Duodenal mucosa (tissue), 2 donors: ENCODE results near the gene JAZF1.
"Not testable (repeated sequence)": the region's sequence is repeated elsewhere in the genome, so short reads cannot be mapped to it uniquely, and the experiment has no call there.

Experiments used
- H3K27ac ChIP-seq: one replicate; pipeline ENCODE4 v1.7.0; 2013; ENCODE audit warnings: low read depth, low read length
- H3K27me3 ChIP-seq, 2 donors: one replicate each; pipeline ENCODE4 v1.7.0; 2013; ENCODE audit warnings: low read length in 2 of 2, control low read depth in 1 of 2; ENCODE audit not compliant: insufficient read depth in 2 of 2, control insufficient read depth in 1 of 2
- H3K36me3 ChIP-seq, 2 donors: one replicate each; pipeline ENCODE4 v1.7.0; 2013; ENCODE audit warnings: low read length in 2 of 2, control low read depth in 1 of 2; ENCODE audit not compliant: insufficient read depth in 2 of 2, control insufficient read depth in 1 of 2
- H3K4me1 ChIP-seq, 2 donors: one replicate each; pipeline ENCODE4 v1.7.0; 2013; ENCODE audit warnings: low read length in 2 of 2, control low read depth in 1 of 2; ENCODE audit not compliant: insufficient read depth in 2 of 2, control insufficient read depth in 1 of 2
- H3K4me3 ChIP-seq, 2 donors: one replicate each; pipeline ENCODE4 v1.7.0; 2013; ENCODE audit warnings: low read length in 2 of 2, low read depth in 1 of 2
- H3K9ac ChIP-seq, 2 donors: one replicate each; pipeline ENCODE4 v1.7.0; 2013; ENCODE audit warnings: low read length in 2 of 2, low read depth in 1 of 2
- H3K9me3 ChIP-seq, 2 donors: one replicate each; pipeline ENCODE4 v1.7.0; 2013; ENCODE audit warnings: low read length in 2 of 2, control low read depth in 1 of 2; ENCODE audit not compliant: control insufficient read depth in 1 of 2

Gene JAZF1

DNA sequence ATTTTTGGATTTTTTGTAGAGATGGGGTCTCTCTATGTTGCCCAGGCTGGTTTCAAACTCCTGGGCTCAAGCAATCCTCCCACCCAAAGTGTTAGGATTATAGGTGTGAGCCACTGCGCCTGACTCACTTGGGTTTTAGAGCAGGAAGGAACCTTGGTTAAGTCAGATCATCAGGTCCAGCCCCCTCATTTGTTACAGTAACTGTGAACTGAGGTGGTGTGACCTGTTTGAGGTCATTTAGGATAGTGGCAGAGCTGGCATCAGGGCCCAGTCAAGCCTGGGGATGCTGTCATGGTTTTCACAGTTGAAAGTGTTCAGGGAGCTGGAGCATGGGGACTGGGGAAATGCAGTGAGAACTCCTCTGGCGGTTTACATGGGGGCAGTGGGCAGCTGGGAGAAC, 281.0 kb downstream of the JAZF1 start:
- Histone ChIP-seq H3K27ac (no peak overlapping the region), H3K27me3 (no peaks in the 10 kb centered on the region), H3K36me3 (no peaks in the 10 kb centered on the region), H3K9me3 (no peaks in the 10 kb centered on the region), H3K4me3 (no peak overlapping the region), H3K9ac (no peak overlapping the region), H3K4me1 (peaks cover 27 to 37% of the 10 kb centered on the region in 2 donors)

GRCh38 chr7:27897441-27897847, 283.2 kb downstream of the JAZF1 start:
- H3K27ac ChIP-seq: no peak overlapping the region
- H3K27me3 ChIP-seq: no peaks in the 10 kb centered on the region
- no peaks in the 10 kb centered on the region for H3K36me3 ChIP-seq
- peaks cover 27 to 37% of the 10 kb centered on the region in 2 donors for H3K4me1 ChIP-seq
- H3K9me3 ChIP-seq: no peaks in the 10 kb centered on the region
- no peak overlapping the region for H3K9ac ChIP-seq
- no peak overlapping the region for H3K4me3 ChIP-seq

DNA sequence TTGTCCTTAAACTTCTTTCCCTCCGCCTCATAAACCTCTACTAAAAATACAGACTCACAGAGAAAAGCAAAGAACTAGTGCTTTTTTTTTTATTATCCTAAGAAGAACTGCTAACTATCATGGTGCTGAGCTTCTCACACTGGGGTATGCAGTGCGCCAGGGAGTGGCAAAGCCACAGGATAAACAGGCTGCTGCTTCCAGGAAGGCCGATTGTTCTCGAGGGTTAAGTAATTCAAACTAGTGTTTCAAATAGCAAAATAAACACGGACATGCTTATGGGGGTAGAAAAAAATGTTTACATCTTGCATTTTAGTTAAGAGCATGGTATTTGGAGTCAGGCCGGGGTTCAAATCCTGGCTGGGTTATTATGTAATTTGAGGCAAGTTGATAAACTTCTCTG, 283.6 kb downstream of the JAZF1 start:
- no peak overlapping the region for H3K27ac ChIP-seq
- H3K27me3 ChIP-seq: no peaks in the 10 kb centered on the region
- H3K36me3 ChIP-seq: no peaks in the 10 kb centered on the region
- no peak overlapping the region for H3K4me3 ChIP-seq
- no peak overlapping the region for H3K9ac ChIP-seq
- H3K4me1 ChIP-seq: peaks cover 27 to 37% of the 10 kb centered on the region in 2 donors
- no peaks in the 10 kb centered on the region for H3K9me3 ChIP-seq

DNA sequence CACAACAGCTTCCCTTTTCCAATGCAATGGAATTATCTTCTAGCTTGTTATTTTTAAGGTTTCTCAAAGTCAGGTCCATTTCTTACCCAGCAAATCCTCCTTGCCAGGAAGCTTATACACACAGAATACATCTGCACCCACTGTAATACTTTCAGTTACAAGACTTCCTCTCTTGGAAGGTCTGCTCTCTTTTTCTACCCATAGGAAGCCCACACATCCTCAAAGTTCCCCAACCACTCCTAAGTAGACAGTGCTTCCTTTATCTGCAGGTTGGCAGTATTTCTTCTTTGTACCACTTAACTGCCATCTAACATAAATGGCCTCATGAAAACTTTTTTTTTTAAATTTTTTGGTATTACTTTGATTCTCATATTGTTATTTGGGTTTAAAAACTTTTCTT, 285.0 kb downstream of the JAZF1 start:
- Histone ChIP-seq H3K9me3 (no peaks in the 10 kb centered on the region), H3K4me1 (peaks cover 18 to 30% of the 10 kb centered on the region in 2 donors), H3K9ac (no peak overlapping the region), H3K36me3 (no peaks in the 10 kb centered on the region), H3K4me3 (no peak overlapping the region), H3K27me3 (no peaks in the 10 kb centered on the region), H3K27ac (no peak overlapping the region)

- Histone ChIP-seq H3K27me3 (no peaks in the 10 kb centered on the region), H3K27ac (no peak overlapping the region), H3K9me3 (no peaks in the 10 kb centered on the region), H3K4me3 (no peak overlapping the region), H3K9ac (no peak overlapping the region), H3K36me3 (no peaks in the 10 kb centered on the region), H3K4me1 (peaks cover 0 to 2% of the 10 kb centered on the region in 2 donors)
These were observed 290.3 kb downstream of the JAZF1 start for GRCh38 chr7:27890205-27890849.

- Histone ChIP-seq H3K4me1 (no peaks in the 10 kb centered on the region), H3K27me3 (no peaks in the 10 kb centered on the region), H3K36me3 (no peaks in the 10 kb centered on the region), H3K9ac (no peak overlapping the region), H3K9me3 (no peaks in the 10 kb centered on the region), H3K4me3 (no peak overlapping the region), H3K27ac (no peak overlapping the region)
These were observed 290.8 kb downstream of the JAZF1 start for GRCh38 chr7:27889800-27890199.

- Histone ChIP-seq H3K9me3 (no peaks in the 10 kb centered on the region), H3K27ac (no peak overlapping the region), H3K27me3 (no peaks in the 10 kb centered on the region), H3K9ac (no peak overlapping the region), H3K4me1 (no peaks in the 10 kb centered on the region), H3K4me3 (no peak overlapping the region), H3K36me3 (no peaks in the 10 kb centered on the region)
These were observed 291.9 kb downstream of the JAZF1 start for GRCh38 chr7:27888736-27889135.

GRCh38 chr7:27886710-27887109, 293.9 kb downstream of the JAZF1 start:
- H3K4me3 ChIP-seq, H3K27me3 ChIP-seq, H3K27ac ChIP-seq, H3K36me3 ChIP-seq, H3K4me1 ChIP-seq, H3K9me3 ChIP-seq, H3K9ac ChIP-seq: not testable (repeated sequence)

DNA sequence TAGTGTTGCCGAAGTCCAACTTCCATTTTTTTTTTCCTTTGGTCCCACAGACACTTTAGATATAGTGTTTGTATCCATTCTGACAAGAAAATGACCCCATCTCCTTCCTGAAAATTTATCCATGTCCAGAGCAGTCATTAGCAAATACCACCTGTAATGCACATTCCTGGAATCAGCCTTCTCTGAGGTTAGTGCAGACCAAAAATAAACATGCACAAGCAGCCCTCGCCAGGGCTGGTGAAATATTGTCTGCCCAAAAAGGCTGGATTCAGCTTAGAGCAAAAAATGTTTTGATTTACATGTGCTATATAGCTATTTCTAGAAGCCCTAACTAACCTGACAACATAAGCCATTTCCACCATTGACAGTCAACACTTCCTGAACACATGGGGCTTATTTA, 294.9 kb downstream of the JAZF1 start:
- Histone ChIP-seq H3K9me3 (no peaks in the 10 kb centered on the region), H3K27ac (no peak overlapping the region), H3K4me1 (no peaks in the 10 kb centered on the region), H3K4me3 (no peak overlapping the region), H3K27me3 (no peaks in the 10 kb centered on the region), H3K36me3 (no peaks in the 10 kb centered on the region), H3K9ac (no peak overlapping the region)

DNA sequence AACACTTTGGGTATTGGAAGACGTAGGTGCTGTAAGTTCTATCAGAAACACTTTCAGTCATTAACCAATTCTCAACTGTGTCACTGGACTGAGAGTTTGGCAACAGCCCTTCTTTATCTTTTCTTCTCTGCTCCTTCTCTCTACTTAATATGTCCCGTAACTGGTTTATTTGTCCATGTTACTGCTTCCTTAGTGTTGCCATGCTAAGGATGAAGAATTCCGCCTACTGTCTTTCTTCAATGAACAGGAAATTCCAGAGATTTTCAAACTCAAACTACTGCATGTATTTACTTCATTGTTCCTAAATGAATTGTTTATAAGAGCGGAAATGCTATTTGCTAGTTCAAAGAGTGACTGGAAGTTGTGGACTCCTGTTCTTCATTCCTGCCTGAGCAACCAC, 296.9 kb downstream of the JAZF1 start:
- H3K27ac ChIP-seq: no peak overlapping the region
- H3K9me3 ChIP-seq: no peaks in the 10 kb centered on the region
- H3K4me1 ChIP-seq: no peaks in the 10 kb centered on the region

GRCh38 chr7:27876756-27877155, 303.8 kb downstream of the JAZF1 start:
- peaks cover 15 to 20% of the 10 kb centered on the region in 2 donors for H3K4me1 ChIP-seq
- no peak overlapping the region for H3K27ac ChIP-seq
- H3K9me3 ChIP-seq: no peaks in the 10 kb centered on the region
- H3K4me3 ChIP-seq: no peak overlapping the region
- H3K9ac ChIP-seq: no peak overlapping the region
- no peaks in the 10 kb centered on the region for H3K27me3 ChIP-seq
- H3K36me3 ChIP-seq: no peaks in the 10 kb centered on the region

More for the DNA sequence above, 296.9 kb downstream of the JAZF1 start:
- Histone ChIP-seq H3K36me3 (no peaks in the 10 kb centered on the region), H3K27me3 (no peaks in the 10 kb centered on the region), H3K9ac (no peak overlapping the region), H3K4me3 (no peak overlapping the region)
